ENCODE measurements around the gene LRRC58.

GRCh38 chr3:120286465-120286864, 62.7 kb downstream of the LRRC58 start:
- TF ChIP-seq CTCF (IDR thresholded peaks at IDR 0.05; ENCODE audit: insufficient read depth, low read depth, low read length) (no peak), EZH2 (IDR thresholded peaks at IDR 0.05; ENCODE audit: insufficient read depth, low read length) (no peak)
